Measurements from ENCODE around the gene KNG1. TPM values are rescaled to one million over a fixed set of nuclear protein-coding genes. Genes with fewer than 3 reads are reported as not detected.

Gene KNG1
- total RNA-seq, 4 donors from 2014 or later, result not detected

DNA sequence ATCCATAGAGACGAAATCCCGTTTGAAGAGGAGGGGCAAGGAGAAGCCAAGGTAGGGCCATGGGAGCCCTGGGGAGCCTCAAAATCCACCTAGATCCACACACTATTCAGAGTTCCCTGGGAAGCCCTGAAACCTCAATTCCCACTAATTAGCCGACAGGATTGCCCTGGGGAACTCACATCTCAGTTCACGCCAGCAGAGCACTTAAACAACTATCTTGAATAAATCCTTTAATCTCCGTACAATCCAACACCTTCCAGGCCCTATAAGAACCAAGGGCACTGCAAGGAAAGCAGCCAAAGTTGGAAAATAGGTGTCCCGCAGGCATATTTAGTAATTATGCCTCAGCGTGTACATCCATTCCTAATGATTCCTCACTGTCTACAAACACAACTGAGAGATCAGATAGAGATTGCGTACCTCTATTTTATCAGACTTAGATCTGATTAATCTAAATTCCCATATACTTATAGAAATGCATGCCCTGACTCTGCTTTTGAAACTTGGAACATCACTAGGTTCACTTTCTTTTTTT lies 40.6 kb downstream of the KNG1 start:
- Histone ChIP-seq H3K9me3 (no peaks in the 10 kb centered on the region), H3K4me1 (peaks cover 0 to 40% (median 11%) of the 10 kb centered on the region in 3 donors), H3K27me3 (peaks cover 0 to 37% (median 0%) of the 10 kb centered on the region in 4 donors), H3K4me3 (no peak overlapping the region), H3K27ac (peak overlapping the region in 3 of 4 donors; percentile 39 to 54 (median 44)), H3K36me3 (no peaks in the 10 kb centered on the region)
- WGBS, 2 donors, result 47 to 60% methylated on average over 8 of the region's 8 CpGs
- TF ChIP-seq POLR2A (IDR thresholded peaks at IDR 0.05), result no peak
- TF ChIP-seq, protein P1, sequence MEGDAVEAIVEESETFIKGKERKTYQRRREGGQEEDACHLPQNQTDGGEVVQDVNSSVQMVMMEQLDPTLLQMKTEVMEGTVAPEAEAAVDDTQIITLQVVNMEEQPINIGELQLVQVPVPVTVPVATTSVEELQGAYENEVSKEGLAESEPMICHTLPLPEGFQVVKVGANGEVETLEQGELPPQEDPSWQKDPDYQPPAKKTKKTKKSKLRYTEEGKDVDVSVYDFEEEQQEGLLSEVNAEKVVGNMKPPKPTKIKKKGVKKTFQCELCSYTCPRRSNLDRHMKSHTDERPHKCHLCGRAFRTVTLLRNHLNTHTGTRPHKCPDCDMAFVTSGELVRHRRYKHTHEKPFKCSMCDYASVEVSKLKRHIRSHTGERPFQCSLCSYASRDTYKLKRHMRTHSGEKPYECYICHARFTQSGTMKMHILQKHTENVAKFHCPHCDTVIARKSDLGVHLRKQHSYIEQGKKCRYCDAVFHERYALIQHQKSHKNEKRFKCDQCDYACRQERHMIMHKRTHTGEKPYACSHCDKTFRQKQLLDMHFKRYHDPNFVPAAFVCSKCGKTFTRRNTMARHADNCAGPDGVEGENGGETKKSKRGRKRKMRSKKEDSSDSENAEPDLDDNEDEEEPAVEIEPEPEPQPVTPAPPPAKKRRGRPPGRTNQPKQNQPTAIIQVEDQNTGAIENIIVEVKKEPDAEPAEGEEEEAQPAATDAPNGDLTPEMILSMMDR (IDR thresholded peaks at IDR 0.05), result no peak
- DNase-seq, result no peak
- intact Hi-C loops (cut with DNase I), result no loop called here

DNA sequence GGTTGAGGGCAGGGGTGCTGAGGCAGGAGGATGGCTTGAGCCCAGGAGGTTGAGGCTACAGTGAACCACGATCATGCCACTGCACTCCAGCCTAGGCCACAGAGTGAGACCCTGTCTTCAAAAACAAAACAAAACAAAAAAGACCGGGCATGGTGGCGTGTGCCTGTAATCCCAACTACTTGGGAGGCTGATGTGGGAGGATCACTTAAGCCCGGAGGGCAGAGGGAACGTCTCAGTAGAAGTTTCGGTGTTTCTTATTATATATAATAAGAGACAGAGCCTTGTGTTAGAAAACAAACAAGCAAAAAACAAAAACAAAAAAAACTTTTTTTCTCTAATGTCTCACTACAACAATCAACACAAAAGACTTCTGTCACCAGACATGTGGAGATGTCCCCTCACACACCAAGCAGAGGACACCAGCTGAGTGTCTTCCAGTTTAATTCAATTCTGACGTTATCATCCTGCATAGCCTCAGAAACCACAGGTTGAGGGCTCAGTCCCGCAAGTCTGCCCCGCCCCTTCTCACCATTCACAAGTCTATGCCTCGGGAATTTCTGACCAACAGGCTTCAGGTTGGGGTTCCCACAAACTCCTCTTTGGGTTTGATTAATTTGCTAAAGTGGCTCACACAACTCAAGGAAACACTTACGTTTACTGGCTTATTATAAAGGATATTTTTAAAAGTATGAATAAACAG lies 42.2 kb downstream of the KNG1 start:
- 71 to 79% methylated on average over 11 of the region's 11 CpGs for WGBS, 2 donors

DNA sequence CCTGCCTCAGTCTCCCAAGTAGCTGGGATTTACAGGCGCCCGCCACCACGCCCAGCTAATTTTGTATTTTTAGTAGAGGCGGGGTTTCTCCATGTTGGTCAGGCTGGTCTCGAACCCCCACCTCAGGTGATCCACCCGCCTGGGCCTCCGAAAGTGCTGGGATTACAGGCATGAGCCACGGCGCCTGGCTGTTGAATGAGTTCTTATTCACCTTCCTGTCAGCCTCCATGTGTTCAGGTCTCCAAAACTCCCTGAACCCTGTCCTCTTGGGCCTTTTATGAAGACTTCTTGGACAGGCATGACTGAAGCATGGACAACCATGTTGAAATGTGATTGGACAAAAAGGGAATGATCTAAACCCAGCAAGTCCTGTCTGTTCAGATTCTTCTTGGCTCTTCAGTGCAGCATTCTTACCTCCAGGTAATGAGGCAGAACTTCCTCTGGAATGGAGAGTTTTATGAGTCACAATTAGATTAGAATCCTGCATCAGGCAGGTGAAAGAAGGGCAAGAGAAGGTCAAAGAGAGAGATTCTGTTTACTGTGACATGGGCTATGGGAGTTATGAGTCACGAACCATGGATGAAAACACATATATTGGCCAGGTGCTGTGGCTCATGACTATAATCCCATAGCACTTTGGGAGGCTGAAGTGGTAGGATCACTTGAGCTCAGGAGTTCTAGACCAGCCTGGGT lies 43.1 kb downstream of the KNG1 start:
- Histone ChIP-seq H3K9me3 (no peaks in the 10 kb centered on the region), H3K4me1 (peaks cover 0 to 22% (median 5%) of the 10 kb centered on the region in 3 donors), H3K4me3 (no peak overlapping the region), H3K27me3 (peaks cover 0 to 38% (median 0%) of the 10 kb centered on the region in 4 donors), H3K27ac (no peak overlapping the region), H3K36me3 (no peaks in the 10 kb centered on the region)
- intact Hi-C loops (cut with DNase I), result no loop called here
- no peak for TF ChIP-seq POLR2A (IDR thresholded peaks at IDR 0.05)
- TF ChIP-seq, protein P1 (IDR thresholded peaks at IDR 0.05), result peak in 1 of 6 experiments; percentile 29
- DNase-seq, result no peak
- WGBS, 2 donors, result 71 to 83% methylated on average over 5 to 6 of the region's 10 CpGs

More for the DNA sequence above, 42.2 kb downstream of the KNG1 start:
- Histone ChIP-seq H3K27ac (no peak overlapping the region), H3K4me3 (no peak overlapping the region), H3K36me3 (no peaks in the 10 kb centered on the region), H3K4me1 (peaks cover 0 to 26% (median 5%) of the 10 kb centered on the region in 3 donors), H3K27me3 (peaks cover 0 to 41% (median 0%) of the 10 kb centered on the region in 4 donors), H3K9me3 (no peaks in the 10 kb centered on the region)
- no peak for DNase-seq
- no peak for TF ChIP-seq POLR2A (IDR thresholded peaks at IDR 0.05)
- TF ChIP-seq, protein P1 (IDR thresholded peaks at IDR 0.05), result no peak
- intact Hi-C loops (cut with DNase I), result no loop called here

DNA sequence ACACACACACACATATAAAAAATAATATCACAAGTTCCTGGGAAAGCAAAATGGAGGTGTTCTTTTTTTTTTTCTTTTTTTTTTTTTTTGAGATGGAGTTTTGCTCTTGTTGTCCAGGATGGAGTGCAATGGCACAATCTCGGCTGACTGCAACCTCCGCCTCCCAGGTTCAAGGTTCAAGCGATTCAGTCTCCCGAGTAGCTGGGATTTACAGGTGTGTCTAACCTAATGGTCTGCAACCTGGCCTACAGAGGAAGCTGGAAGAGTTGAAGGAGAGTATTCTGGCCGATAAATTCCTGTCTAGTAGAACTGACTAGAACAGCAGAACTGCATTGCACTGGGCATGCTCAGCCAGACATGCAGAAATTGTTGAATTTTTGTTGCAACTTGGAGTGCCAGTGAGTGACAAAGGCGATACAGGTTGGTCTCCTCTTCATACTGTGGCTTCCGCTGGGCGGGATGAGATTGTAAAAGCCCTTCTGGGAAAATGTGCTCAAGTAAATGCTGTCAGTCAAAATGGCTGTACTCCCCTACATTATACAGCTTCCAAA lies 43.8 kb downstream of the KNG1 start:
- Histone ChIP-seq H3K4me3 (no peak overlapping the region), H3K27ac (no peak overlapping the region), H3K36me3 (no peaks in the 10 kb centered on the region), H3K4me1 (peaks cover 0 to 22% (median 5%) of the 10 kb centered on the region in 3 donors), H3K27me3 (peaks cover 0 to 33% (median 0%) of the 10 kb centered on the region in 4 donors), H3K9me3 (no peaks in the 10 kb centered on the region)
- 92 to 93% methylated on average over 8 of the region's 8 CpGs for WGBS, 2 donors
- TF ChIP-seq, protein P1 (IDR thresholded peaks at IDR 0.05), result no peak
- no peak for TF ChIP-seq POLR2A (IDR thresholded peaks at IDR 0.05)
- intact Hi-C loops (cut with DNase I), result no loop called here
- DNase-seq, result no peak
